T47D (cell line): Measurements from ENCODE around the gene HK1.
"Not testable (repeated sequence)": the region's sequence is repeated elsewhere in the genome, so short reads cannot be mapped to it uniquely, and the experiment has no call there.

Experiments used
- DNase-seq, 2 experiments: peaks; one replicate each; pipeline versions ENCODE4 v3.0.0 to v3.0.0-alpha.2; 2011 to 2012; ENCODE audit warnings: low read depth in 1 of 2, low spot score in 1 of 2
- JUND ChIP-seq: IDR thresholded peaks from 2 replicates; pipeline ENCODE4 v1.6.1; 2012; ENCODE audit warnings: low read depth
- in situ Hi-C: cut with HindIII; loops from 2 replicates; pipeline ENCODE4 v1.10.0; 2016; ENCODE audit warnings: low sequenced_read_pairs, low pct_unique_long_range_greater_than_20kb

HK1 gene

GRCh38 chr10:69243817-69244216, 34.5 kb upstream of the HK1 start:
- no peak for TF ChIP-seq JUND
- in situ Hi-C loops, result no loop called here
- DNase-seq, result no peak

GRCh38 chr10:69246036-69246435, 32.3 kb upstream of the HK1 start:
- no peak for TF ChIP-seq JUND
- in situ Hi-C loops, result no loop called here
- DNase-seq, result no peak

GRCh38 chr10:69246581-69247312, 31.5 kb upstream of the HK1 start:
- DNase-seq, result no peak
- in situ Hi-C loops, result no loop called here
- no peak for TF ChIP-seq JUND

- TF ChIP-seq JUND, result no peak
- in situ Hi-C loops, result no loop called here
- no peak for DNase-seq
Measured at GRCh38 chr10:69247313-69247710, 31.0 kb upstream of the HK1 start.

GRCh38 chr10:69248117-69248730, 30.1 kb upstream of the HK1 start:
- TF ChIP-seq JUND, result no peak
- DNase-seq, result no peak
- in situ Hi-C loops, result no loop called here

- DNase-seq, result no peak
- in situ Hi-C loops, result no loop called here
- TF ChIP-seq JUND, result no peak
Measured at GRCh38 chr10:69250041-69250440, 28.3 kb upstream of the HK1 start.

- in situ Hi-C loops, DNase-seq: not testable (repeated sequence)
Measured at GRCh38 chr10:69251417-69251816, 26.9 kb upstream of the HK1 start.

- no peak for TF ChIP-seq JUND
- in situ Hi-C loops, result no loop called here
- no peak for DNase-seq
Measured at GRCh38 chr10:69253171-69253570, 25.1 kb upstream of the HK1 start.

- in situ Hi-C loops, result no loop called here
- no peak for DNase-seq
Measured at GRCh38 chr10:69254877-69255276, 23.4 kb upstream of the HK1 start.

GRCh38 chr10:69259547-69260243, 18.6 kb upstream of the HK1 start:
- no peak for TF ChIP-seq JUND
- in situ Hi-C loops, result no loop called here
- DNase-seq, result no peak

More at GRCh38 chr10:69254877-69255276, 23.4 kb upstream of the HK1 start:
- no peak for TF ChIP-seq JUND

- no peak for DNase-seq
- TF ChIP-seq JUND, result no peak
- in situ Hi-C loops, result no loop called here
Measured at GRCh38 chr10:69261184-69261583, 17.1 kb upstream of the HK1 start.

GRCh38 chr10:69262292-69262751, 16.0 kb upstream of the HK1 start:
- no peak for DNase-seq
- in situ Hi-C loops, result no loop called here
- no peak for TF ChIP-seq JUND

GRCh38 chr10:69265521-69265920, 12.8 kb upstream of the HK1 start:
- no peak for TF ChIP-seq JUND
- DNase-seq, result no peak

More at GRCh38 chr10:69265521-69265920, 12.8 kb upstream of the HK1 start:
- in situ Hi-C loops, result no loop called here
